ENCODE data around the gene KMT2D.
A peak's percentile ranks its signal among the peaks of the same experiment; 100 is the strongest.

Gene KMT2D

DNA sequence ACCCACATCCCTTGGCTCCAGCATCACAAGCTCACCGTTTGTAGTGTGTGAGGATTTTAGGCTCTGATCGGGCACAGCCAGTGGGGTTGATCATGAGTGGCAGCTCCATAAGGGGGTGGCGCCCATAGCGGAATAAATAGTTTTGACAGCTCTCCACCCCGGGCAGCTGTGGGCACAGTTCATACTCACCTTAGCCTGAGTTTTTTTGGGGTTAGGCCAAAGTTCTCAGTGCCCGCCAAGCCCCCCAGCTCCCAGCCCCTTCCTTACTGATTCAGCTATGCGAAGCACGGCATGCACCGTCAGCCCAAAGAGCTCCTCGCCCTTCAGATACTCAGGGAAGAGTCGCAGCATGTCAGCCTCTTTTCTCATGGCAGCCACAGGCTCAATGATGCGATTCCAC is 36.1 kb downstream of the KMT2D start:
- no peak overlapping the region for H3K4me3 ChIP-seq (ENCODE audit: low read depth, low read length)
- TF ChIP-seq, protein P1, sequence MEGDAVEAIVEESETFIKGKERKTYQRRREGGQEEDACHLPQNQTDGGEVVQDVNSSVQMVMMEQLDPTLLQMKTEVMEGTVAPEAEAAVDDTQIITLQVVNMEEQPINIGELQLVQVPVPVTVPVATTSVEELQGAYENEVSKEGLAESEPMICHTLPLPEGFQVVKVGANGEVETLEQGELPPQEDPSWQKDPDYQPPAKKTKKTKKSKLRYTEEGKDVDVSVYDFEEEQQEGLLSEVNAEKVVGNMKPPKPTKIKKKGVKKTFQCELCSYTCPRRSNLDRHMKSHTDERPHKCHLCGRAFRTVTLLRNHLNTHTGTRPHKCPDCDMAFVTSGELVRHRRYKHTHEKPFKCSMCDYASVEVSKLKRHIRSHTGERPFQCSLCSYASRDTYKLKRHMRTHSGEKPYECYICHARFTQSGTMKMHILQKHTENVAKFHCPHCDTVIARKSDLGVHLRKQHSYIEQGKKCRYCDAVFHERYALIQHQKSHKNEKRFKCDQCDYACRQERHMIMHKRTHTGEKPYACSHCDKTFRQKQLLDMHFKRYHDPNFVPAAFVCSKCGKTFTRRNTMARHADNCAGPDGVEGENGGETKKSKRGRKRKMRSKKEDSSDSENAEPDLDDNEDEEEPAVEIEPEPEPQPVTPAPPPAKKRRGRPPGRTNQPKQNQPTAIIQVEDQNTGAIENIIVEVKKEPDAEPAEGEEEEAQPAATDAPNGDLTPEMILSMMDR (conservative IDR thresholded peaks at IDR 0.05; ENCODE audit: low read depth, low read length), result no peak
- DNase-seq (ENCODE audit: low read depth), result no peak

DNA sequence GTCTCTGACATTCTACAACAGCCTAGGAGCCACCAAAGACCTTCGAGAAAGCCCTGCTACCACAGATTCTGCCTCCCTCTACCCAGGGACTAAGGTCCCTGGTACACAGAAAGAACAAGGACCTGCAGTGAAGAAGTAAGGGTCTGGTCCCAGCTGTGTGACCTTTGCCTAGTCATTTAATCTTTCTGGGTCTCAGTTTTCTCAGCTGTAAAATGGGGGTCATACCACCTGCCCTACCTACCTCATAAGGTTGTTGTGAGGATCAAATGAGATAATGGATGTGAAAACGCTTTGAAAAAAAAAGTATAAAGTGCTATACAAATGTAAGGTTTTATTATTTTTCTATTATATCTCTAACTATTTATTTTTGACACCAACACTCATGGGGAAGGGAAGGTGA is 36.8 kb downstream of the KMT2D start:
- TF ChIP-seq, protein P1 (conservative IDR thresholded peaks at IDR 0.05; ENCODE audit: low read depth, low read length), result no peak
- no peak for DNase-seq (ENCODE audit: low read depth)
- no peak overlapping the region for H3K4me3 ChIP-seq (ENCODE audit: low read depth, low read length)

DNA sequence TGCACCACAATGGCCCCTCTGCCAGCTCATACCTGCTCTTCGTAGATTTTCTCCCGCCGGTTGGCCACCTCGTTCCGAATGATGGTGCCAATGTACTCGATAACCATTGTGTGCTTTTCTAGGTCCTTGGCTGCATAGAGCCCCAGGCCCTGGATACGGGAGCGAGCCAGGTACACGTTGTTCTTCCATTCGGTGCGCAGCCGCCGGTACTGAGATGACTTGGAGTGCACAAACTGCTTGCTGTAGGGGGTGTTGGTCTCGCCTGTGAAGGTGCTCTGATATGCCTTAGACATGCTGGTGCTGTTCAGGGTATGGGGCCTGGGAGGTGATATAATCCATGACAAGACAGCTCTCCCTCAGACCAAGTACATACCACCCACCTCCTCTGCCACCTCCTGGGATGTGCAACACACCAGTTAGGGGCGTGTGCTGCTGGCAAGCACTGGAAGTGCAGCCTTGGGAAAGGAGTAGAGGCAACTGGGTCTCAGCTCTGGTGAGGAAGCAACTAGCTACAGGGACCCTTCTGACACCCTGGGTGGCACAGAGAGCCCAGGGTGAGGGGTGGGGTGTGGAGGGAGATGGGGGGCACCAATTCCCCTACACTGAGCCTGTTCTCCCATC is 37.9 kb downstream of the KMT2D start:
- DNase-seq (ENCODE audit: low read depth), result no peak
- TF ChIP-seq, protein P1 (conservative IDR thresholded peaks at IDR 0.05; ENCODE audit: low read depth, low read length), result no peak
- no peak overlapping the region for H3K4me3 ChIP-seq (ENCODE audit: low read depth, low read length)

DNA sequence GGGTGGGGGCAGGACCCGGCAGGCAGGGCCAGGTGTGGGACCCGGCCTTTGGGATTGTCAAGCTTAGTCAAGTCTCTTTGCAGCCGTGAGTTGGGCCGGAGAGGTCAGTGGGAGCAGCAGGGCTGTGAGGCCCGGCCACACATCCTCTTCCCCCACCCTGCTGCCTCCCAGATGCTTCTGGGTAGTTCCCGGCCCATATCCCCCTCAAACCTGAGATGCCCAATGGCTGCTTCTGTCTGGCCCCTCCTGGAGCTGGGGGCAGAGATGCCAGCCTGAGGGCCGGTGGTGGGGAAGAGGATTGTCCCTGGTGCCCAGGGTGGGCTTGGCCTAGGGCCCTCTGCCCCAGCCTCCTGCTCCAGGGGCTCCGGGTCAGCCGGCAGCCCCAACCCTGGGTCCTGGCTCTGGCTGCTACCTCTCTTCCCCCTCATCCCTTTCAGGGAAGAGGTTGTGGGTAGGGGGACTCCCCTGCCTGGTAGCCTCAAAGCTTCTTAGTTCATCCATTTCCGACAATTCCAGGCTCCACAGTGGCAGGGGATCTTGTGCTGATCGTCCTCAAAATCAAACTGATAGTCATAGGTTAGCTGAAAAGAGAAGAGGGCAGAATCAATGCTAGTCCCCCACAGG is 39.2 kb downstream of the KMT2D start:
- no peak for DNase-seq (ENCODE audit: low read depth)
- TF ChIP-seq, protein P1 (conservative IDR thresholded peaks at IDR 0.05; ENCODE audit: low read depth, low read length), result no peak
- H3K4me3 ChIP-seq (ENCODE audit: low read depth, low read length), result no peak overlapping the region

DNA sequence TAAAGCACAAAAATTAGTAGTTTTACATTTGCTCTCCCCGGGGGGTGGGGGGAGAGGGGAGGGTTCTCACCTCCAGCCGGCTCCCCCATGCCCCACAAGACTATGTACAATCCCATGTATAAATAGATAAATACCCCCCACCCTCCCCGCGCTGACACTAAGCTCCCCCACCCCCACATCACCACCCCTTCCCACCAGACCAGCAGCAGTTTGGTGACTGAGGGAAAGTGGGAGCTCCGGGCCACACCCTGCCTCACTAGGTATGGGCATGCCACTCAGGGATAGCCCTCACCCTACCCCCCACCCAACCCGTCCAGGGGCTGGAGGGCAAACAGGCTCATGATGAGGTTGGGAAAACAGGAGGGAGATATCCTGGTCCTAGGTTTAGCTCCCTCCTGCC is 40.2 kb downstream of the KMT2D start:
- DNase-seq (ENCODE audit: low read depth), result no peak
- H3K4me3 ChIP-seq (ENCODE audit: low read depth, low read length), result no peak overlapping the region
- TF ChIP-seq, protein P1 (conservative IDR thresholded peaks at IDR 0.05; ENCODE audit: low read depth, low read length), result no peak

DNA sequence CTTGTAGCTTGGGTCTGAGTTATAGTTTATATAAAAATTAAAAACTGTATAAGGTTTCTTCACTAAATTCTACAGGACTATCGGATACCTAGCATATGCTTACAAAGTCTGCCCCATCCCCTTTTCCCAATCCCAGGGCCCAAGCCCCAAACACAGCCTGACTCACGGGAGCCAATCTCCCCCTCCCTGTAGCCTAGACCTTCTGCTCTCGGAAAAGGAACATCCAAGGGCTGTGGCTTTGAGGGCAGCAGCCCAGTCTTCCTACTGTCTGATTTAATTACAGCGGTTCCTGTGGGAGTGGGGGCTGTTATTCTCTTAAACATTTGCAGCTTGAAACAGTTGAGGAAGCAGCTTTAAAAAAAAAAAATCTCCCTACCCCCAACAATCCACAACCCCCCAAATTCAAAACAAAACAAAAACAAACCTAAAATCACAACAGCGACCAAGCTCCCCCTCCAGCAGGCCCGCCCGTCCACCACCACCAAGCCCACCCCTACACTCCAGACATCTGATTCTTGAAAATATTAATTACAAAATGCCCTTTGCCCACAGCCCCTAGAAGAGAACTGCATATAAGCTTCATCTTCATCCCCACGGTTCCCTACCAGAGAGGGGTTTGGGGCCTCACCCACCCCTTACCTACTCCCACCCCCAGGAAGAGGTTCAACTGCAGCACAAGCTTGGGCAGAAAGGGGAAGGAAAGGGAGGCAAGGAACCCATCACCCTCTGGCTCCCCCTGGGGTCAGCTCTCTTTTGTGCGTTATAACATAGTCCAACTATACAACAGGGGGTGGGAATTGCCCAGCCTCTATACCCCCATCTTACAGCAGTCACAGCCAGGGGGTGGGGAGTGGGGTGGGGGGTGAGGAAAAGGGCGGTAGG is 40.9 kb downstream of the KMT2D start:
- DNase-seq (ENCODE audit: low read depth), result peak; percentile 54
- TF ChIP-seq, protein P1 (conservative IDR thresholded peaks at IDR 0.05; ENCODE audit: low read depth, low read length), result peak; percentile 58
- no peak overlapping the region for H3K4me3 ChIP-seq (ENCODE audit: low read depth, low read length)
